GM19468 (cell line): Measurements from ENCODE around the gene WDR20.

Experiments
- ATAC-seq: cut with Tn5 transposase; IDR thresholded peaks from one replicate; pipeline ENCODE4 v1.9.1; 2021; ENCODE audit warnings: mild to moderate bottlenecking, moderate library complexity, moderate number of reproducible peaks; ENCODE audit not compliant: unreplicated experiment; ENCODE audit errors: extremely low read depth

WDR20 gene

GRCh38 chr14:102258136-102258535 lies 118.4 kb downstream of the WDR20 start:
- no peak for ATAC-seq
